Uterus (tissue), 4 donors: ENCODE data around the gene LAMB3. TPM values are rescaled to one million over a fixed set of nuclear protein-coding genes. Genes with fewer than 3 reads are reported as not detected.

Experiments
- DNase-seq, 2 donors: peaks; one replicate each; pipeline ENCODE4 v3.0.0-alpha.2; 2019 to 2020
- H3K27ac ChIP-seq, 2 donors: fragments of 200-600 bp; sonication (generic); 1 replicate in 1 of 2; 2 replicates in 1 of 2; pipeline ENCODE4 v1.5.1; 2016 to 2018
- H3K27me3 ChIP-seq, 2 donors: fragments of 200-600 bp; sonication (generic); one replicate each; pipeline ENCODE4 v1.5.1; 2018 to 2019; ENCODE audit warnings: control low read depth in 1 of 2
- H3K36me3 ChIP-seq, 2 donors: fragments of 200-600 bp; sonication (generic); one replicate each; pipeline ENCODE4 v1.5.1; 2019; ENCODE audit warnings: control low read depth in 1 of 2
- H3K4me1 ChIP-seq, 2 donors: fragments of 200-600 bp; sonication (generic); one replicate each; pipeline ENCODE4 v1.5.1; 2018 to 2019; ENCODE audit warnings: control low read depth in 1 of 2
- H3K4me3 ChIP-seq, 2 donors: fragments of 200-600 bp; sonication (generic); 1 replicate in 1 of 2; 2 replicates in 1 of 2; pipeline ENCODE4 v1.5.1; 2018 to 2019; ENCODE audit warnings: mild to moderate bottlenecking in 1 of 2
- H3K9me3 ChIP-seq, 2 donors: fragments of 200-600 bp; sonication (generic); one replicate each; pipeline ENCODE4 v1.5.1; 2019; ENCODE audit warnings: control low read depth in 1 of 2
- POLR2A ChIP-seq, 2 donors: fragments of 450-650 bp; IDR thresholded peaks; one replicate each; pipeline ENCODE4 v1.6.1; 2016; ENCODE audit warnings: antibody characterized with exemption in 2 of 2, mild to moderate bottlenecking in 1 of 2, moderate library complexity in 1 of 2
- intact Hi-C: fragments of 100-400 bp; cut with DNase I; formaldehyde crosslinking; loops from one replicate; pipeline ENCODE4 v1.15.1; 2023; ENCODE audit warnings: low total_unique reads
- total RNA-seq, 4 donors: library from RNA; depleted of rRNA in 3 of 4; stranded (reverse); fragments of >200 nt in 3 of 4; gene quantifications; one replicate each; pipeline versions ENCODE4 v1.1.0 to v1.2.4, GENCODE V29; 2014 to 2023
- TF ChIP-seq, protein P1 (sequence below), 4 experiments: fragments of 200-600 bp in 2 of 4; fragments of 450-650 bp in 2 of 4; sonication (generic) in 2 of 4; IDR thresholded peaks; one replicate each; pipeline ENCODE4 v1.5.1; 2016 to 2019; ENCODE audit warnings: antibody characterized with exemption in 4 of 4, mild to moderate bottlenecking in 2 of 4, moderate library complexity in 1 of 4
- donor health status: DM: yes; HTN: yes; CAD: no.

The LAMB3 gene
- total RNA-seq, 4 donors from 2014 or later = under 0.01 to 17.4 (median 0.37) TPM; not detected in 1

DNA sequence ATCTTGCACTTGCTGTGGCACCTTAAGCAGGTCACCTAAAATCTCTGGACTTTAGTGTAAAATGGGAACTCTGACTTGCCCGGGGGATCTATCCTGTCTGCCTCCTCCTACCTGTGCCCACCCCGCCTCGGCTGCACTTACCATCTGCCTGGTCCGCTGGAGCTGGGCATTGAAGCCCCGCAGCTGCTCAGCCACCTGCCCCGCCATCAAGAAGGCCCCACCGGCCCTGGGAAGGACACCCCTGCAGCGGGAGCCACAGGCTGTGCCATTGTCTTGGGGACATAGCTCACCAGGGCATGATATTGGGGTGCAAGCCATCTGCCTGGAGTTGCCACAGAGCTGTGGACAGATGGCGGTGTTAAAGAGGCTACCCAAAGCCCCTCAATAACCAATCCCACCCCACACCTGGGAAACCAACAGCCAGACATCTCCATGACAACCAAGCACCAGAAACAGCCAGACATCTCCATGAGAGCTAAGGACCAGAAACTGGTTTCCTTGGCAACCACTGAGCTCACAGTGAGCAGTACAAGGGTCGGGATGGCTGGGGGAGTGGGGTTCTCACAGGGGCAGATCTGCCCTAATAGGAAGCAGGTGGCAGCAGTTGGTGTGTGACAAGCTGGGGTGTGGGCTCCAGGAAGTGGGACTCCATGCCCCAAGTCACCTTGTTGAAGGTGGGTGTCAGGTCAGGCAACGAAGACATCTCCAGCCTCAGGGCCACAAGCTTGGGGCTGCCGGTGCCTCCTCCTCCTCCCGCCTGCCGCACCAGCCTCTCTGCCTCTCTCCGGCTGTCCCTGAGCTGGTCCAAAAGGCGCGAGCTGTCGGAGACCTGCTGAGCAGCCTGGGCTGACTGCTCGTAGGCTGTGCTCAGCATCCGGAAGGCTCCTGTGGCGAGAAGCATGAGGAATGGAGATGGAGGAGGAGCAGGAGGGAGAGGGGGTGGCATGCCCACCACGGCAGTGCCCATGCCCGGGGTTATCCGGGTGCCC lies 29.1 kb downstream of the LAMB3 start:
- no peak for DNase-seq
- TF ChIP-seq, protein P1, sequence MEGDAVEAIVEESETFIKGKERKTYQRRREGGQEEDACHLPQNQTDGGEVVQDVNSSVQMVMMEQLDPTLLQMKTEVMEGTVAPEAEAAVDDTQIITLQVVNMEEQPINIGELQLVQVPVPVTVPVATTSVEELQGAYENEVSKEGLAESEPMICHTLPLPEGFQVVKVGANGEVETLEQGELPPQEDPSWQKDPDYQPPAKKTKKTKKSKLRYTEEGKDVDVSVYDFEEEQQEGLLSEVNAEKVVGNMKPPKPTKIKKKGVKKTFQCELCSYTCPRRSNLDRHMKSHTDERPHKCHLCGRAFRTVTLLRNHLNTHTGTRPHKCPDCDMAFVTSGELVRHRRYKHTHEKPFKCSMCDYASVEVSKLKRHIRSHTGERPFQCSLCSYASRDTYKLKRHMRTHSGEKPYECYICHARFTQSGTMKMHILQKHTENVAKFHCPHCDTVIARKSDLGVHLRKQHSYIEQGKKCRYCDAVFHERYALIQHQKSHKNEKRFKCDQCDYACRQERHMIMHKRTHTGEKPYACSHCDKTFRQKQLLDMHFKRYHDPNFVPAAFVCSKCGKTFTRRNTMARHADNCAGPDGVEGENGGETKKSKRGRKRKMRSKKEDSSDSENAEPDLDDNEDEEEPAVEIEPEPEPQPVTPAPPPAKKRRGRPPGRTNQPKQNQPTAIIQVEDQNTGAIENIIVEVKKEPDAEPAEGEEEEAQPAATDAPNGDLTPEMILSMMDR (IDR thresholded peaks at IDR 0.05) = no peak
- TF ChIP-seq POLR2A (IDR thresholded peaks at IDR 0.05) = no peak
- Histone ChIP-seq H3K27me3 (no peaks in the 10 kb centered on the region), H3K9me3 (no peaks in the 10 kb centered on the region), H3K4me1 (peaks cover 0 to 5% of the 10 kb centered on the region in 2 donors), H3K36me3 (no peaks in the 10 kb centered on the region), H3K4me3 (no peak overlapping the region), H3K27ac (no peak overlapping the region)
- intact Hi-C loops = no loop called here

GRCh38 chr1:209621741-209622655 lies 30.2 kb downstream of the LAMB3 start:
- no peak for DNase-seq
- intact Hi-C loops = no loop called here
- Histone ChIP-seq H3K4me3 (no peak overlapping the region), H3K36me3 (no peaks in the 10 kb centered on the region), H3K27me3 (no peaks in the 10 kb centered on the region), H3K4me1 (no peaks in the 10 kb centered on the region), H3K27ac (no peak overlapping the region), H3K9me3 (no peaks in the 10 kb centered on the region)
- no peak for TF ChIP-seq POLR2A (IDR thresholded peaks at IDR 0.05)
- TF ChIP-seq, protein P1 (IDR thresholded peaks at IDR 0.05) = no peak

DNA sequence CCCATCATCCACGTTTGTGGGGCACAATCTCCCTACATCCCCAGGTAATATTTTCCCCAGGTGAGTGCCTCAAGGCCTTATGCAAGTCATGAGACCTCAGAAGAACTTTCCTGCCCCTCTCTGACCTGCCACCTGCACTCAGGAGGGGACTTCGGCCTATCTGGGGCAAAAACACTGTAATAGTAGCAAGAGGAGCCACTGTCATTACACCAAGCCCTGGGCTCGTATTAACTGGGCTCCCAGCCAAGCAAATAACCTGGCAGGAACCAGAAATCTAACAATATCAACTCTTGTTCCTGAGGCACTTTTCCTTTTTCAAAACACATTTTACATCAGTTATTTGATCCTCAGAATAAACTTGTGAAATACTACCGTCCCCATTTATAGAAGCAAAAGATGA lies 30.9 kb downstream of the LAMB3 start:
- H3K9me3 ChIP-seq = no peaks in the 10 kb centered on the region
- no peaks in the 10 kb centered on the region for H3K4me1 ChIP-seq
- H3K36me3 ChIP-seq = no peaks in the 10 kb centered on the region
- intact Hi-C loops = no loop called here
- no peaks in the 10 kb centered on the region for H3K27me3 ChIP-seq
- TF ChIP-seq, protein P1 (IDR thresholded peaks at IDR 0.05) = no peak
- H3K4me3 ChIP-seq = no peak overlapping the region
- DNase-seq = no peak
- H3K27ac ChIP-seq = no peak overlapping the region

DNA sequence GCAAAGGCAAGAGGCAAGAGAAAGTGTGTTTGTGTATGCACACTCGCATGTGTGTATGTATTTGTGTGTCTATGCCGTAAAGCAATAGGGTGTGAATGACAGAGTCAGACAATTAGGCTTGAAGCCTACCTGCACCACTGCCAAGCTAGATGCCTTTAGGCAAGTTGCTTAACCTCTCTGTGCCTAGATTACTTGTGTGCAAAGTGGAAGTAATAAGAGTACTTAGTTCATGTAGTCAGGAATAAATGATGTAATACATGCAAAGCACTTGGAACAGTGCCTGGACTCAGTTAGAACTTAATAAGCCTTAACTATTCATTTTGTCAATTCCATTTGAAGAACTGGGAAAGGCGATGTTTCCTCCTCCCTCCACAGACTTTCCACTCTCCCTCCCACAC lies 31.7 kb downstream of the LAMB3 start:
- no peaks in the 10 kb centered on the region for H3K36me3 ChIP-seq
- no peak for DNase-seq
- no peak overlapping the region for H3K27ac ChIP-seq
- intact Hi-C loops = no loop called here
- no peaks in the 10 kb centered on the region for H3K27me3 ChIP-seq
- H3K4me1 ChIP-seq = no peaks in the 10 kb centered on the region
- TF ChIP-seq, protein P1 (IDR thresholded peaks at IDR 0.05) = no peak
- no peak for TF ChIP-seq POLR2A (IDR thresholded peaks at IDR 0.05)
- H3K9me3 ChIP-seq = no peaks in the 10 kb centered on the region
- H3K4me3 ChIP-seq = no peak overlapping the region
